GM18502 (cell line): Measurements from ENCODE around the gene TTLL3.
"Not testable (repeated sequence)": the region's sequence is repeated elsewhere in the genome, so short reads cannot be mapped to it uniquely, and the experiment has no call there.

Source experiments
- ATAC-seq: cut with Tn5 transposase; IDR thresholded peaks from one replicate; pipeline ENCODE4 v1.9.1; 2021; ENCODE audit warnings: mild to moderate bottlenecking; ENCODE audit not compliant: unreplicated experiment, poor library complexity

TTLL3 gene

GRCh38 chr3:9863058-9863772 is 53.2 kb downstream of the TTLL3 start:
- no peak for ATAC-seq

GRCh38 chr3:9864200-9864927 is 54.3 kb downstream of the TTLL3 start:
- ATAC-seq, result no peak

- not testable (repeated sequence) for ATAC-seq
Measured at GRCh38 chr3:9865125-9865637, 55.1 kb downstream of the TTLL3 start.

DNA sequence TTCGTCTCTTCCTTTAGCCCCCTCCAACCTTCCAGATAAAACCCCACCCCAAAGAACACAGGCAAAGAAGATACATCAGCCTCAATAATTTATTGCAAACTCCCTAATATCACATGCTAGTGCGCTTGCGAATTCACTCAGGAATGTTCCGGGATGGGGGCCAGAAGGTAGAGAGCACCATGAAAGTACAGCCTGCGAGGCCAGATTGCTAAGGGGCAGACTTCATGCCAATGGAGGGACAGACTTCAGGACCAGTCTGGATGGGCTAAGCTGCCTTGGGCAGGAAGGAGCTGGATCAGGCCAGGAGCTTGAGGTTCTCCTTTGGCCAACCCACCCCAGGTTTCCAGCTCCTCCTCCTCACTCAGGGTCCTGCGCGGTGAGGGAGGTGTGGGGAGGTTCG is 56.6 kb downstream of the TTLL3 start:
- ATAC-seq, result no peak

- ATAC-seq, result no peak
Measured at GRCh38 chr3:9867106-9867505, 57.0 kb downstream of the TTLL3 start.

DNA sequence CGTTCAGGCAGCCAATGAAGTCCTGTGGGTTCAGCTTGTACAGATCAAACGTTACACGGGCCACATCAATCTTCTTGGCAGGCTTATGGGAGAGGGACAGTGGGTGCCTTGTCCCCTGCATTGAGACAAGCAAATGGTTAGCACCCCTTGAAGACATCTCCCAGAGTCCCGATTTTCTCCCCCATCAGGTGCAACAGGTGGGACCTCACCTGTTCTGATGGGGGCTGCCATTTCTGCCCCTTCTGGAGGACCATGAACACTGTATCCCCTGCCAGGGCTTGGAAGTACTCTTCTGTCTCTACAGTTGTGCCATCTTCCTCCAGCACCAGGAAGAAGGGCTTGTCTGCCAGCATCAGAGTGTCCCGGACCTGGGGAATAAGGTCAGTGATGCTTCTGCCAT is 59.9 kb downstream of the TTLL3 start:
- no peak for ATAC-seq

GRCh38 chr3:9870978-9871377 is 60.9 kb downstream of the TTLL3 start:
- ATAC-seq, result no peak

DNA sequence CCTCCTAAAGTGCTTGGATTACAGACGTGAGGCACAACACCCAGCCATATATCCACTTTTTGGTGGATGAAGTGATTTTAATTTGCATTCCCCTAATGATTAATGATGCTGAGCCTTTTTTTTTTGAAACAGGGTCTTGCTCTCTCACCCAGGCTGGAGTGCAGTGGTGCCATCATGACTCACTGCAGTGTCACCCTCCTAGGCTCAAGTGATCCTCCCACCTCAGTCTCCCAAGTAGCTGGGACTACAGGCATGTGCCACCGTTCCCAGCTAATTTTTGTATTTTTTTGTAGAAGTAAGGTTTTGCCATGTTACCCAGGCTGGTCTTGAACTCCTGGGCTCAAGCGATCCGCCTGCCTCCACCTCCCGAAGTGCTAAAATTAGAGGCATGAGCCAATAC is 62.0 kb downstream of the TTLL3 start:
- not testable (repeated sequence) for ATAC-seq

- no peak for ATAC-seq
Measured at GRCh38 chr3:9875448-9875847, 65.4 kb downstream of the TTLL3 start.

GRCh38 chr3:9876255-9876654 is 66.2 kb downstream of the TTLL3 start:
- not testable (repeated sequence) for ATAC-seq

- no peak for ATAC-seq
Measured at GRCh38 chr3:9876991-9877390, 66.9 kb downstream of the TTLL3 start.

DNA sequence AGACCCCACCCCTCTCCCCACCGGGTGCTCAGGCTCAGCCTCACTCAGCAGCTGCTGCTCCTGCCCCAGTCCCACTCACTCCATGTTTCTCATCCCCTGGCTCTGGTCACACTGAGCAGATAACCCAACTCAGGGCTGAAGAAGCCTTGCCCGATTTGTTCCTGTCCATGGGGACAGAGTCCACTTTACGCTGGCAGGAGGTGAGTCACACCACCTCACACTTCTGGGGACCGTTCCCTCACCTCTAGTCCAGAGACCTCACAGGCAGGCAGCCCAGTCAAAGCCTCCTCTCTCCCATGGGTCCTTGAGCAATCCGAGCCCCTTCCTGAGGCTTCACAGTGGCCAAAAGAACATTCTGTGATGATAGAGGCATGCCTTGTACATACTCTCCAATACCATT is 68.6 kb downstream of the TTLL3 start:
- no peak for ATAC-seq

GRCh38 chr3:9879830-9880549 is 69.9 kb downstream of the TTLL3 start, which contains the start of gene CIDEC:
TSS of gene CIDEC (minus strand) at chr3:9880253. CDS start at chr3:9878486, 1,767 bp downstream.
- ATAC-seq, result no peak

- ATAC-seq, result no peak
Measured at GRCh38 chr3:9881441-9881840, 71.4 kb downstream of the TTLL3 start.

DNA sequence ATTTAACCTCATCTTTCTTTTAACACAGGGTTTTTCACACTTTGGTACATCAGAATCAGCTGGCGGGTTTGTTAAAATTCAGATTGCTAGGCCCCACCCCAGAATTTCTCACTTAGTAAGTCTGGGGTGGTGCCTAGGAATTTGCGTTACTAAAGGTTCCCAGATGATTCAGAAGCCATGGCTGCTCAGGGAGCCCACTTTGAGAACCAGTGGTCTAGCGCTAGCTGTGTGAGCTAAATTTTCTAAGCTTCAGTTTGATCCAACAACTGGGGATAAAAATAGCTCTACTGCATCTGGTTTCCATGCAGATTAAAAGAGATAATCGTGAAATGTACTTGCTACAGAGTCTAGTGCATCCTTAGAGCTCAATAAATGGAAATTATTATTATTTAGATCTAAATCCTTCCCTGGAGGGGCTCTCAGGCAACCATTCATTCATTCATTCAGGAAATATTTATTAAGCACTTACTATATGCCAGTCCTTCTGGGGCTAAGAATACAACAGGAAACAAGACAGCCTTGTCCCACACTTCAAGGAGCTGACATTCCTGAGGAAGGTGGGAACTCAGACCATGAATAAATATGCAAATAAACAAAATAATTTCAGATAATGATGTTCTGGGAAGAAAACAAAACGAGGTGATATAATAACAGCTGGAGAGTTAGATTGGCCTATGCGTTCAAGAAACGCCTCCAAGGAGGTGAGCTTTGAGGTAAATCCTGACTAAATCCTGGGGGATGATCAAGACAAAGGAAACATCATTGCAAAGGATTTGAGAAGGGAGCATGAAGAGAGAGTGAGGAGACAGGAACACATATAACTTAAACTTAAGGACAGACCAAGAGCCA is 73.9 kb downstream of the TTLL3 start:
- ATAC-seq, result no peak

DNA sequence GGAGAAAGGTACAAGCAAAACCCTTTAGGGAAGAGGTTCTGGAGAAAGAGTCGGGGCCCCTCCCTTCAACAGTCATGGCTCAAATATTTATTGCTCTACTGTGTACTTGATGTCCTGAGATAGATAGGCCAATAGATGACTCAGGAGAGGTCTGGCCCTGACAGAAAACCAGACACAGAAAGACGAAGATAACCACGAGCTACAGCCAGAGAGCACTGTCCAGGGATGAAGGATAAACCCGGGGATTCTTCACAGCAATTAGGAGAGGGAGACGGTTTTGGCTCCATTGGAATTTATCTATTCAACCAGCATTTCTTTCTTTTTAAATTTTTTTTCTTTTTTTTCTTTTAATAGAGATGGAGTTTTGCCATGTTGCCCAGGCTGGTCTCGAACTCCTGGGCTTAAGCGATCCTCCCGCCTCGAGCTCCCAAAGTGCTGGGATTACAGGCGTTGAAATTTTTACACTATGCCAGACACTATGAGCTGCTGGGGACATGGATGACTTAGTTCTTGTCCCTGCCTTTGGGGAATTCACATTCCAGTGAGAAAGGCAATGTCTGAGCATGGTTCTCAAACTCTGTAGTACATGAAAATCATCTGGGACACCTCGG is 74.6 kb downstream of the TTLL3 start:
- no peak for ATAC-seq
